GM08714 (cell line): ENCODE results near the gene TNNT3.
"Not testable (repeated sequence)": the region's sequence is repeated elsewhere in the genome, so short reads cannot be mapped to it uniquely, and the experiment has no call there.

ENCODE experiments used
- H3K4me3 ChIP-seq: fragments of 200-500 bp; sonication (Bioruptor generic); 2 replicates; pipeline ENCODE4 v1.5.1; 2014; ENCODE audit warnings: mild to moderate bottlenecking, low read length, inconsistent platforms
- ZNF274 ChIP-seq: IDR thresholded peaks from 2 replicates; pipeline ENCODE4 v1.6.1; 2012; ENCODE audit warnings: mild to moderate bottlenecking, low read depth, low read length

The TNNT3 gene

DNA sequence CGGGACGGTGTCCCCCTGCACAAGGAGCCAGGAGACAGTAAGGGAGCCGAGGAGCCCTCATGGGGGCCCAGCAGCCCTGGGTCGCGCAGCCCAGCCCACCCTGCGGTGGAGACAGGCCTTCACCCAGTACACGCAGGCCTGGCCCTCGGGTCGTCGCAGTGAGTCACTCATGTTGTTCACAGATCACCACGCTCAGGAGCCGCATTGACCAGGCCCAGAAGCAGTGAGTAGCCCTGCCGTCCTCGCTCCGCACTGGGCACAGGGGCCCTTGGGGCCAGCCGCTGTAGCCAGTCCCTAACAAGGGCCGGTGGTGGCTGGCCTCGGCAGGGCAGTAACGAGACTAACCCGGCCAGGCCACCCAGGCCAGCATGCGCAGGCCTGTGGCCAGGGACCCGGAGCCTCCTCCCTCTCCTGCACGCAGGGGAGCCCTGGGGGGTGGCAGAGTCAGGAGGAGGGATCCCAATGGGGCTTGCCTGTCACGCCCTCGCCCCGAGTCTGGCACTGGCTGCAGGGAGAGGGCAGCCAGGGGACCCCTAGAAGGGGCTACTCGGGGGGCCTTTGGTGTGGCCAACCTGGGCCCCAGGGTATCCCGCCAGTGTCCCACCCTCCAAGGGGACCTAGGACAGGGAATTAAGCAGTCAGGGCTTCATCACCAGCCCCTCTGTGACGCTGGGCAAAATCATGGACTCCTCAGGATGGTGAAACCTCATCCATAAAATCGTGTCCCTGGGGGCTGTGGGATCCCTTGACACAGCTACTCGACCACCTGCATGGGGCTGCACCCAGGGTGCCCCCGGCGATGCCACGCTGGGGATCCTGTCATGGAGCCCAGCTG is 17.5 kb downstream of the TNNT3 start:
- TF ChIP-seq ZNF274 = no peak
- H3K4me3 ChIP-seq = no peak overlapping the region

GRCh38 chr11:1937616-1938342 is 18.3 kb downstream of the TNNT3 start:
- no peak overlapping the region for H3K4me3 ChIP-seq
- TF ChIP-seq ZNF274 = no peak

GRCh38 chr11:1938343-1939005 is 19.0 kb downstream of the TNNT3 start:
- no peak for TF ChIP-seq ZNF274
- H3K4me3 ChIP-seq = no peak overlapping the region

- no peak for TF ChIP-seq ZNF274
- H3K4me3 ChIP-seq = no peak overlapping the region
Observed at GRCh38 chr11:1939006-1939625, 19.6 kb downstream of the TNNT3 start.

- H3K4me3 ChIP-seq = not testable (repeated sequence)
Observed at GRCh38 chr11:1939788-1940187, 20.3 kb downstream of the TNNT3 start.

DNA sequence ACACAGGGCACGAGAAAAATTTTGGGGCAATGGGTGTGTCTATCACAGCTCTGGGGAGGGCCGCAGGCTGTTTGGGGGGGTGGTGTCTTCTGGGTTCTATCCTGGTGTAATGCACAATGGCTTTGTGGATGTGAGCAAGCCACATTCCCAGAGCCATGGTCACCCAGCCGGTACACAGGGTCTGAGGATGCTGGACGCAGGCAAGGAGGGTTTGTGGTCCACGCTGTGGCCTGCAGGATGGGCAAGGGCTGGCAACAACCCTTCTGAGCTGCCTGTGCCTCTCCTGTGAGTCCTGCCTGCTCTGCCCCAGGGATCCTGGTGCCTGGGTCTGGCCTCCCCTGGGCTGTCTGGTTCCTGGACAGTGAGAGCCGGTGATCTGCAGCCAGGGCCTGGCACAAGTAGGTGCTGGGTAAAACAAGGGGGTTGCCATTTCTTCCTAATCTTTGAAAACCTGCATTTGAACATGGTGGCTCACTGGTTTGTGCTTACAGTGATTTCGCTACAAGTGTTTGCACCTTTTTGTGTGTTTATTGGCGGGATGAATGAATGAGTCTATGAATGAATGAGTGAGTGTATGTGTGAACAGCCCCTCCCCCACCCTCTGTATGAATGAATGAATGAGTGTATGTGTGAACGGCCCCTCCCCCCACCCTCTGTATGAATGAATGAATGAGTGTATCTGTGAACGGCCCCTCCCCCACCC is 23.2 kb downstream of the TNNT3 start:
- no peak overlapping the region for H3K4me3 ChIP-seq
- TF ChIP-seq ZNF274 = no peak

GRCh38 chr11:1943576-1943975 is 24.1 kb downstream of the TNNT3 start:
- H3K4me3 ChIP-seq = no peak overlapping the region
- TF ChIP-seq ZNF274 = no peak

DNA sequence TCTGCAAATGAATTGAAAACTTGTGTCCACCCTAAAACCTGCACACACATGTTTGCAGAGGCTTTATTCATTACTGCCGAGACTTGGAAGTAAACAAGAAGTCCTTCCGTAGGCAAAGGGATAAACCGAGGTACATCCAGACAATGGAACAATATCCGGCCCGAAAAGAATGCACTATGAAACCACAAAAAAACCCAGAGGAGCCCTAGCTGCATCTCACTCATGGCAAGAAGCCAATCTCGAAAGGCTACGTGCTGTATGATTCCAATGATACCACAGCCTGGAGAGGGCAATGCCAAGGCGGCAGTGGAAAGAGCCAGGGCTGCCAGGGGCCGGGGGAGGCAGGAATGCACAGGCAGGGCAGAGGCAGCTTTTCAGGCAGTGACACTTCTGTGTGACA is 24.5 kb downstream of the TNNT3 start:
- TF ChIP-seq ZNF274 = no peak
- H3K4me3 ChIP-seq = no peak overlapping the region

- TF ChIP-seq ZNF274 = no peak
- no peak within 1 kb of the TSS for H3K4me3 ChIP-seq
Observed at GRCh38 chr11:1946812-1947484, 27.4 kb downstream of the TNNT3 start, which contains the start of gene MRPL23. Gene MRPL23 (plus strand): TSS chr11:1947332. CDS start chr11:1947363, 31 bp downstream.

- no peak overlapping the region for H3K4me3 ChIP-seq
- TF ChIP-seq ZNF274 = no peak
Observed at GRCh38 chr11:1947592-1948237, 28.2 kb downstream of the TNNT3 start.

DNA sequence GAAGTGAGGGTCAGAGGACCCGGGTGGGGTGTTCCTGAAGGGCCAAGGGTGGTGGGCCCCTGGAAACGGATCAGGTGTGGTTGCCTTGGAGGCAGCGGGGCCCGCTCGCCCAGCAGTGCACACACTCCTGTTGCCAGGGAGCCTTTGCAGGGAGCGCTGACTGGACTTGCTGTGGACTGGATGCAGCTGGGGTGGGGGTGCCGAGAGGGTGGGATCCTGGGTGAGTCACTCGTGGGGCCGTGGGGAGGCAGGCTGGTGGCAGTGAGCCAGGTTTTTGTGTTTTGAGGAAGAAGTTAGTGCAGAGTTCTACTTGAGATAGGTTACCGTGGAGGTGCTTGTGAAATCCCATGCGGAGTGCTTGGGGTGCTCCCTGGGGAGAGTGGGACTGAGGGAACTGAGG is 28.9 kb downstream of the TNNT3 start:
- H3K4me3 ChIP-seq = no peak overlapping the region
- TF ChIP-seq ZNF274 = no peak

GRCh38 chr11:1949302-1949701 is 29.8 kb downstream of the TNNT3 start:
- TF ChIP-seq ZNF274 = no peak
- no peak overlapping the region for H3K4me3 ChIP-seq

DNA sequence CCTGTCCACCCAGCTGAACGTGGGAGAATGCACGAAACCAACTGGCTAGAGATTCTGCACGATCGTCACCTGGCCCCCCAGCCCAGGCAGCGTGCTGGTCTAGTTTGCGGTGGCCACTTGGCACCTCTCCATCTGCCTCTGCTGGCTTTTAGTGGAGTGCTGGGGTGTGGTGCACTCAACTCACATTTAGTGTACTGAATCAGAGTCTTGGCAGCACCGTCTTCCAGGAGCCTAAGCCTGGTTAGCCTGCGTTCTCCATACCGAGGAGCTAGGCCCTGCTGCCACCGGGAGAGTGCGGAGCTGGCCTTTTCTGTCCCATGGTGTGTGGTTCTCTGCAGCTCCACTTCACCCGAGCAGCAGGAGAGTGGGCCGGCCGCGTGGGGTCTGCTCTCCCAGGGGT is 30.4 kb downstream of the TNNT3 start:
- H3K4me3 ChIP-seq = no peak overlapping the region
- TF ChIP-seq ZNF274 = no peak
